Tibial artery (tissue), 4 donors: ENCODE results near the gene FBXO33.

Experiments
- DNase-seq, 2 donors: peaks; one replicate each; pipeline ENCODE4 v3.0.0-alpha.2; 2019
- H3K27ac ChIP-seq, 2 donors: fragments of 200-600 bp; sonication (generic) in 1 of 2; 1 replicate in 1 of 2; 2 replicates in 1 of 2; pipeline ENCODE4 v1.5.1; 2018 to 2019; ENCODE audit warnings: mild to moderate bottlenecking in 1 of 2
- H3K27me3 ChIP-seq, 2 donors: fragments of 200-600 bp; sonication (generic) in 1 of 2; one replicate each; pipeline versions ENCODE4 v1.5.1 to v1.6.0; 2016 to 2019
- H3K36me3 ChIP-seq, 3 donors: fragments of 200-600 bp; sonication (generic) in 2 of 3; one replicate each; pipeline ENCODE4 v1.5.1; 2016 to 2019; ENCODE audit warnings: mild to moderate bottlenecking in 2 of 3
- H3K4me1 ChIP-seq, 4 donors: fragments of 200-600 bp; sonication (generic) in 2 of 4; 1 replicate in 3 of 4; 2 replicates in 1 of 4; pipeline ENCODE4 v1.5.1; 2016 to 2019
- H3K4me3 ChIP-seq, 2 donors: fragments of 200-600 bp; sonication (generic) in 1 of 2; 1 replicate in 1 of 2; 2 replicates in 1 of 2; pipeline ENCODE4 v1.5.1; 2018 to 2019; ENCODE audit warnings: mild to moderate bottlenecking in 2 of 2
- H3K9me3 ChIP-seq, 3 donors: fragments of 200-600 bp; sonication (generic) in 1 of 3; one replicate each; pipeline ENCODE4 v1.5.1; 2016 to 2019
- intact Hi-C: fragments of 100-400 bp; cut with DNase I; formaldehyde crosslinking; loops from one replicate; pipeline ENCODE4 v1.15.0; 2023; ENCODE audit warnings: low total_unique reads
- TF ChIP-seq, protein P1 (sequence below), 2 experiments: fragments of 200-600 bp in 1 of 2; fragments of 450-650 bp in 1 of 2; IDR thresholded peaks; one replicate each; pipeline ENCODE4 v1.5.1; 2017 to 2019; ENCODE audit warnings: antibody characterized with exemption in 2 of 2, mild to moderate bottlenecking in 1 of 2, moderate library complexity in 1 of 2

The FBXO33 gene

DNA sequence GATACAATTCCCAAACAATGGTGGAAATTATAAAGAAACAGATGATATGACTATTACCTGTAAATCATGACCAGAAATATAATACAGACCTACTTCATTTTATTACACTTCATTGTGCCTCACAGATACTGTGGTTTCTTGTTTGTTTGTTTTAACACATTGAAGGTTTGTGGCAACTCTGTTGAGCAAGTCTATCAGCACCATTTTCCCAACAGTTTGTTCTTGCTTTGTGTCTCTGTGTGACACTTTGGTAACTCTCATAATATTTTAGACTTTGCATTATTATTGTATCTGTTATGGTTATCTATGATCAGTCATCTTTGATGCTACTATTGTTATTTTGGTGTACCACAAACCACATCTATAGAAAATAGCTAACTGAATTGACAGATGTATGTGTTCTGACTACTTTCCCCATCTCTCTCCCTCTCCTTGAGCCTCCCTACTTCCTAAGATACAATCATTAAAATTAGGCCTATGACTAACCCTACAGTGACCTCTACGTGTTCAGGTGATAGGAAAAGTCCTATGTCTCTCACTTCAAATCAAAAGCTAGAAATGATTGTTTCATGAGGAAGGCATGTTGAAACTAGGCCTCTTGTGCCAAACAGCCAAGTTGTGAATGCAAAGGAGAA is 49.1 kb downstream of the FBXO33 start:
- no peak for DNase-seq
- Histone ChIP-seq H3K27me3 (no peaks in the 10 kb centered on the region), H3K27ac (no peak overlapping the region), H3K36me3 (peaks cover 0 to 4% (median 0%) of the 10 kb centered on the region in 3 donors), H3K4me1 (no peaks in the 10 kb centered on the region), H3K4me3 (no peak overlapping the region), H3K9me3 (no peaks in the 10 kb centered on the region)
- TF ChIP-seq, protein P1, sequence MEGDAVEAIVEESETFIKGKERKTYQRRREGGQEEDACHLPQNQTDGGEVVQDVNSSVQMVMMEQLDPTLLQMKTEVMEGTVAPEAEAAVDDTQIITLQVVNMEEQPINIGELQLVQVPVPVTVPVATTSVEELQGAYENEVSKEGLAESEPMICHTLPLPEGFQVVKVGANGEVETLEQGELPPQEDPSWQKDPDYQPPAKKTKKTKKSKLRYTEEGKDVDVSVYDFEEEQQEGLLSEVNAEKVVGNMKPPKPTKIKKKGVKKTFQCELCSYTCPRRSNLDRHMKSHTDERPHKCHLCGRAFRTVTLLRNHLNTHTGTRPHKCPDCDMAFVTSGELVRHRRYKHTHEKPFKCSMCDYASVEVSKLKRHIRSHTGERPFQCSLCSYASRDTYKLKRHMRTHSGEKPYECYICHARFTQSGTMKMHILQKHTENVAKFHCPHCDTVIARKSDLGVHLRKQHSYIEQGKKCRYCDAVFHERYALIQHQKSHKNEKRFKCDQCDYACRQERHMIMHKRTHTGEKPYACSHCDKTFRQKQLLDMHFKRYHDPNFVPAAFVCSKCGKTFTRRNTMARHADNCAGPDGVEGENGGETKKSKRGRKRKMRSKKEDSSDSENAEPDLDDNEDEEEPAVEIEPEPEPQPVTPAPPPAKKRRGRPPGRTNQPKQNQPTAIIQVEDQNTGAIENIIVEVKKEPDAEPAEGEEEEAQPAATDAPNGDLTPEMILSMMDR (IDR thresholded peaks at IDR 0.05), result no peak
- intact Hi-C loops, result no loop called here

GRCh38 chr14:39382463-39382862 is 49.8 kb downstream of the FBXO33 start:
- no peaks in the 10 kb centered on the region for H3K27me3 ChIP-seq
- no peak for DNase-seq
- no peaks in the 10 kb centered on the region for H3K9me3 ChIP-seq
- intact Hi-C loops, result no loop called here
- TF ChIP-seq, protein P1 (IDR thresholded peaks at IDR 0.05), result no peak
- peaks cover 0 to 6% (median 0%) of the 10 kb centered on the region in 4 donors for H3K4me1 ChIP-seq
- H3K36me3 ChIP-seq, result peaks cover 0 to 4% (median 0%) of the 10 kb centered on the region in 3 donors
- H3K4me3 ChIP-seq, result no peak overlapping the region
- H3K27ac ChIP-seq, result no peak overlapping the region

DNA sequence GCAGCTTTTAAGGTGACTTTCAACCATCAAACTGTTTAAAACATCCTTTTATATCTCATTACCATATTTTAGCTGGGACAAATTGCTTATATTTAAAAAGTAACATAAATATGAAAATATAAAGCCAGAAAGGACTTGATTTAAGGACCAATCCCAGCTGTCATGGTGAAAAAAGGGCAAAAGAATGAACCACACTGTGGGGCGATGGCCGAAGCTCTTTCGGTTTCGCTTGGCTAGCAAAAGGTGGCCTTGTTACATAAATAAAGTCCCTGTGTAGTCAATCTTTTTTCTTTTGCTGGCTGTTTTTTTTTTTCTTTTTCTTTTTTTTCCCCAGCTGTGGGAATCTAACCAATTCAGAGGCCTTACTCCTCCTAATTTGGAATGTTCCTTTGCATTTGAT is 50.9 kb downstream of the FBXO33 start:
- no peak for DNase-seq

GRCh38 chr14:39376667-39377403 is 55.4 kb downstream of the FBXO33 start:
- no peak for DNase-seq
- Histone ChIP-seq H3K27me3 (no peaks in the 10 kb centered on the region), H3K4me1 (peaks cover 0 to 29% (median 9%) of the 10 kb centered on the region in 4 donors), H3K36me3 (no peaks in the 10 kb centered on the region), H3K4me3 (no peak overlapping the region), H3K9me3 (no peaks in the 10 kb centered on the region), H3K27ac (peak overlapping the region; percentile 71 to 79)
- intact Hi-C loops, result no loop called here
- TF ChIP-seq, protein P1 (IDR thresholded peaks at IDR 0.05), result no peak

More for the DNA sequence above, 50.9 kb downstream of the FBXO33 start:
- Histone ChIP-seq H3K4me3 (no peak overlapping the region), H3K9me3 (no peaks in the 10 kb centered on the region), H3K27ac (peak overlapping the region in 1 of 2 donors; percentile 15), H3K4me1 (peaks cover 0 to 17% (median 7%) of the 10 kb centered on the region in 4 donors), H3K36me3 (peaks cover 0 to 4% (median 0%) of the 10 kb centered on the region in 3 donors), H3K27me3 (no peaks in the 10 kb centered on the region)
- intact Hi-C loops, result no loop called here
- TF ChIP-seq, protein P1 (IDR thresholded peaks at IDR 0.05), result no peak

DNA sequence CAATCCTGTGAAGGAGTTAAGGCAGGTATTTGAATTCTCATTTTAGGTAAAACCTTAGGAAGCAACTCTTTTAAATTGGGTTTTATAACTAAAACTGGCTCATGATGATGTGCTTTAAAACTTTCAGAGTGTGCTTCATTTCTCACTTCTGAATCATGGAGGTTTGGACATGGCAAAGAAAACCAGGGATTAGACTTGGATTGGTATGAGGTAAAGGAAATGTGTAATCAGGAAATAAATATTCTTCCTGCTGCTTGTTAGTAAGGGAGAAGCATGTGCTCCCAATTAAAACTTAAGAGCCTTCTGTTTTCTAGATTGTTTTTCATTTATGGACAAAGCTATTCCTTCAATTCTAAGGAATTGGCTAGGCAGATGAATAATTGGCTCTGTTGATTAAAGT is 57.4 kb downstream of the FBXO33 start:
- Histone ChIP-seq H3K4me1 (peaks cover 0 to 29% (median 9%) of the 10 kb centered on the region in 4 donors), H3K9me3 (no peaks in the 10 kb centered on the region), H3K27ac (peak overlapping the region; percentile 27 to 79), H3K36me3 (peaks cover 0 to 8% (median 7%) of the 10 kb centered on the region in 3 donors), H3K27me3 (no peaks in the 10 kb centered on the region), H3K4me3 (no peak overlapping the region)
- no peak for DNase-seq
- TF ChIP-seq, protein P1 (IDR thresholded peaks at IDR 0.05), result no peak
- intact Hi-C loops, result no loop called here
